Peyer's patch (tissue), 4 donors: ENCODE results near the gene HS6ST2. TPM values are rescaled to one million over a fixed set of nuclear protein-coding genes. Genes with fewer than 3 reads are reported as not detected.

ENCODE experiments used
- DNase-seq, 3 donors: peaks; one replicate each; pipeline ENCODE4 v3.0.0-alpha.2; 2017 to 2019
- H3K27ac ChIP-seq, 4 donors: fragments of 200-600 bp; sonication (generic); one replicate each; pipeline ENCODE4 v1.5.1; 2016 to 2019
- H3K27me3 ChIP-seq, 2 donors: fragments of 200-600 bp; sonication (generic); one replicate each; pipeline ENCODE4 v1.5.1; 2019
- H3K36me3 ChIP-seq, 3 donors: fragments of 200-600 bp; sonication (generic); one replicate each; pipeline ENCODE4 v1.5.1; 2016 to 2019
- H3K4me1 ChIP-seq, 4 donors: fragments of 200-600 bp; sonication (generic); one replicate each; pipeline ENCODE4 v1.5.1; 2016 to 2019
- H3K4me3 ChIP-seq, 4 donors: fragments of 200-600 bp; sonication (generic); 1 replicate in 3 of 4; 2 replicates in 1 of 4; pipeline ENCODE4 v1.5.1; 2016 to 2019; ENCODE audit warnings: mild to moderate bottlenecking in 1 of 4
- H3K9me3 ChIP-seq, 4 donors: fragments of 200-600 bp; sonication (generic); one replicate each; pipeline ENCODE4 v1.5.1; 2016 to 2019; ENCODE audit warnings: mild to moderate bottlenecking in 1 of 4
- CTCF ChIP-seq, 6 experiments: fragments of 450-650 bp in 4 of 6; fragments of 200-600 bp in 2 of 6; sonication (generic) in 1 of 6; IDR thresholded peaks; one replicate each; pipeline ENCODE4 v1.5.1; 2017 to 2019; ENCODE audit warnings: antibody characterized with exemption in 6 of 6, mild to moderate bottlenecking in 3 of 6, moderate library complexity in 1 of 6
- POLR2A ChIP-seq, 2 donors: fragments of 450-650 bp; IDR thresholded peaks; one replicate each; pipeline ENCODE4 v1.5.1; 2017; ENCODE audit warnings: antibody characterized with exemption in 2 of 2, mild to moderate bottlenecking in 2 of 2, moderate library complexity in 2 of 2
- total RNA-seq, 4 donors: library from RNA; depleted of rRNA; stranded (reverse); fragments of >200 nt; gene quantifications; one replicate each; pipeline ENCODE4 v1.1.0, GENCODE V29; 2016

The HS6ST2 gene
- total RNA-seq, 4 donors from 2014 or later, result not detected

- no peak overlapping the region for H3K27ac ChIP-seq
- H3K9me3 ChIP-seq, result no peaks in the 10 kb centered on the region
- H3K27me3 ChIP-seq, result no peaks in the 10 kb centered on the region
- no peak for DNase-seq
- no peak overlapping the region for H3K4me3 ChIP-seq
- no peaks in the 10 kb centered on the region for H3K4me1 ChIP-seq
- TF ChIP-seq CTCF (IDR thresholded peaks at IDR 0.05) (no peak), POLR2A (IDR thresholded peaks at IDR 0.05) (no peak)
- H3K36me3 ChIP-seq, result no peaks in the 10 kb centered on the region
Observed at GRCh38 chrX:132624466-132624865, 334.0 kb downstream of the HS6ST2 start.

- no peaks in the 10 kb centered on the region for H3K27me3 ChIP-seq
- no peaks in the 10 kb centered on the region for H3K9me3 ChIP-seq
- DNase-seq, result no peak
- no peak overlapping the region for H3K4me3 ChIP-seq
- no peaks in the 10 kb centered on the region for H3K4me1 ChIP-seq
- no peaks in the 10 kb centered on the region for H3K36me3 ChIP-seq
- TF ChIP-seq CTCF (IDR thresholded peaks at IDR 0.05), result no peak
- no peak for TF ChIP-seq POLR2A (IDR thresholded peaks at IDR 0.05)
- H3K27ac ChIP-seq, result no peak overlapping the region
Observed at GRCh38 chrX:132623942-132624341, 334.5 kb downstream of the HS6ST2 start.

GRCh38 chrX:132623300-132623699 is 335.1 kb downstream of the HS6ST2 start:
- TF ChIP-seq POLR2A (IDR thresholded peaks at IDR 0.05) (no peak), CTCF (IDR thresholded peaks at IDR 0.05) (no peak)
- H3K4me1 ChIP-seq, result no peaks in the 10 kb centered on the region
- no peaks in the 10 kb centered on the region for H3K36me3 ChIP-seq
- H3K27ac ChIP-seq, result no peak overlapping the region
- no peak for DNase-seq
- H3K27me3 ChIP-seq, result no peaks in the 10 kb centered on the region
- H3K4me3 ChIP-seq, result no peak overlapping the region
- H3K9me3 ChIP-seq, result no peaks in the 10 kb centered on the region

- Histone ChIP-seq H3K4me1 (no peaks in the 10 kb centered on the region), H3K27ac (no peak overlapping the region), H3K36me3 (no peaks in the 10 kb centered on the region), H3K4me3 (no peak overlapping the region), H3K9me3 (no peaks in the 10 kb centered on the region), H3K27me3 (no peaks in the 10 kb centered on the region)
- no peak for DNase-seq
- no peak for TF ChIP-seq POLR2A (IDR thresholded peaks at IDR 0.05)
- no peak for TF ChIP-seq CTCF (IDR thresholded peaks at IDR 0.05)
Observed at GRCh38 chrX:132622130-132622529, 336.3 kb downstream of the HS6ST2 start.

- Histone ChIP-seq H3K4me1 (no peaks in the 10 kb centered on the region), H3K36me3 (no peaks in the 10 kb centered on the region), H3K9me3 (no peaks in the 10 kb centered on the region), H3K27ac (no peak overlapping the region), H3K4me3 (no peak overlapping the region), H3K27me3 (no peaks in the 10 kb centered on the region)
- TF ChIP-seq CTCF (IDR thresholded peaks at IDR 0.05), result no peak
- TF ChIP-seq POLR2A (IDR thresholded peaks at IDR 0.05), result no peak
- DNase-seq, result no peak
Observed at GRCh38 chrX:132618810-132619209, 339.6 kb downstream of the HS6ST2 start.
